ENCODE measurements around the gene SLC12A2. TPM values are rescaled to one million over a fixed set of nuclear protein-coding genes. Genes with fewer than 3 reads are reported as not detected.

Gene SLC12A2
- total and polyA plus RNA-seq, 7 donors = 1.7 to 25.8 (median 11.7) TPM

- ATAC-seq = peak in 3 of 4 donors; percentile 61 to 72 (median 72)
- no peak overlapping the region for H3K27ac ChIP-seq
Measured at GRCh38 chr5:128109138-128109537, 25.6 kb downstream of the SLC12A2 start.

GRCh38 chr5:128109766-128110165, 26.2 kb downstream of the SLC12A2 start:
- ATAC-seq (no peak), DNase-seq (no peak)
- Histone ChIP-seq H3K4me1 (peaks cover 4% of the 10 kb centered on the region), H3K9me3 (no peaks in the 10 kb centered on the region), H3K4me3 (no peak overlapping the region), H3K27ac (no peak overlapping the region), H3K27me3 (ENCODE audit: insufficient read depth in 3 of 3, low read length in 2 of 3) (no peaks in the 10 kb centered on the region), H3K36me3 (ENCODE audit: insufficient read depth in 1 of 2, low read depth in 1 of 2) (peaks cover 0 to 24% of the 10 kb centered on the region in 2 donors)
- 69 to 91% (median 86%) methylated on average over 1 of the region's 1 CpG for WGBS, 3 donors
- TF ChIP-seq CTCF (IDR thresholded peaks at IDR 0.05) = no peak
- intact Hi-C loops (cut with DNase I) = no loop called here

More at GRCh38 chr5:128109138-128109537, 25.6 kb downstream of the SLC12A2 start:
- peak in 1 of 2 donors; percentile 38 for DNase-seq
- Histone ChIP-seq H3K9me3 (no peaks in the 10 kb centered on the region), H3K4me1 (peaks cover 4% of the 10 kb centered on the region), H3K36me3 (ENCODE audit: insufficient read depth in 1 of 2, low read depth in 1 of 2) (peaks cover 0 to 17% of the 10 kb centered on the region in 2 donors), H3K27me3 (ENCODE audit: insufficient read depth in 3 of 3, low read length in 2 of 3) (no peaks in the 10 kb centered on the region), H3K4me3 (no peak overlapping the region)
- 70 to 96% (median 80%) methylated on average over 14 of the region's 14 CpGs for WGBS, 3 donors
- intact Hi-C loops (cut with DNase I) = no loop called here
- TF ChIP-seq CTCF (IDR thresholded peaks at IDR 0.05) = no peak

GRCh38 chr5:128111818-128112448, 28.4 kb downstream of the SLC12A2 start:
- Histone ChIP-seq H3K4me1 (no peaks in the 10 kb centered on the region), H3K9me3 (no peaks in the 10 kb centered on the region), H3K27me3 (ENCODE audit: insufficient read depth in 3 of 3, low read length in 2 of 3) (no peaks in the 10 kb centered on the region), H3K36me3 (ENCODE audit: insufficient read depth in 1 of 2, low read depth in 1 of 2) (peaks cover 0 to 45% of the 10 kb centered on the region in 2 donors), H3K4me3 (no peak overlapping the region), H3K27ac (no peak overlapping the region)
- ATAC-seq = no peak
- TF ChIP-seq CTCF (IDR thresholded peaks at IDR 0.05) = no peak
- intact Hi-C loops (cut with DNase I) = no loop called here
- WGBS, 3 donors = 63 to 77% (median 74%) methylated on average over 2 of the region's 2 CpGs
- no peak for DNase-seq

- Histone ChIP-seq H3K27me3 (ENCODE audit: insufficient read depth in 3 of 3, low read length in 2 of 3) (no peaks in the 10 kb centered on the region), H3K4me3 (no peak overlapping the region), H3K27ac (no peak overlapping the region), H3K36me3 (ENCODE audit: insufficient read depth in 1 of 2, low read depth in 1 of 2) (peaks cover 0 to 68% of the 10 kb centered on the region in 2 donors), H3K4me1 (no peaks in the 10 kb centered on the region), H3K9me3 (peaks cover 13% of the 10 kb centered on the region)
- DNase-seq = no peak
- intact Hi-C loops (cut with DNase I) = no loop called here
- no peak for TF ChIP-seq CTCF (IDR thresholded peaks at IDR 0.05)
- 94 to 98% (median 95%) methylated on average over 3 of the region's 3 CpGs for WGBS, 3 donors
- ATAC-seq = no peak
Measured at GRCh38 chr5:128116445-128116844, 32.9 kb downstream of the SLC12A2 start.

- peaks cover 13% of the 10 kb centered on the region for H3K9me3 ChIP-seq
- 95 to 99% (median 97%) methylated on average over 2 of the region's 2 CpGs for WGBS, 3 donors
- H3K27ac ChIP-seq = no peak overlapping the region
- H3K4me3 ChIP-seq = no peak overlapping the region
- intact Hi-C loops (cut with DNase I) = no loop called here
- DNase-seq = no peak
- no peak for ATAC-seq
- H3K27me3 ChIP-seq (ENCODE audit: insufficient read depth in 3 of 3, low read length in 2 of 3) = no peaks in the 10 kb centered on the region
- TF ChIP-seq CTCF (IDR thresholded peaks at IDR 0.05) = no peak
- no peaks in the 10 kb centered on the region for H3K4me1 ChIP-seq
- H3K36me3 ChIP-seq (ENCODE audit: insufficient read depth in 1 of 2, low read depth in 1 of 2) = peaks cover 0 to 60% of the 10 kb centered on the region in 2 donors
Measured at GRCh38 chr5:128118214-128118613, 34.6 kb downstream of the SLC12A2 start.
